ENCODE results near the gene DDX11. TPM values are rescaled to one million over a fixed set of nuclear protein-coding genes. Genes with fewer than 3 reads are reported as not detected.
A peak's percentile ranks its signal among the peaks of the same experiment; 100 is the strongest.
"Not testable (repeated sequence)": the region's sequence is repeated elsewhere in the genome, so short reads cannot be mapped to it uniquely, and the experiment has no call there.

The DDX11 gene
- total RNA-seq, 2 experiments from 2014 or later = 143 to 147 TPM

- DNase-seq; ATAC-seq; H3K27ac Mint-ChIP-seq; H3K9me3 Mint-ChIP-seq; CTCF ChIA-PET; H3K36me3 Mint-ChIP-seq (ENCODE audit: low read depth); H3K27me3 Mint-ChIP-seq; H3K4me3 Mint-ChIP-seq; POLR2A ChIA-PET; intact Hi-C loops (cut with micrococcal nuclease): not testable (repeated sequence)
- TF ChIP-seq CTCF (IDR thresholded peaks at IDR 0.05) = peak; percentile 15
- H3K4me1 Mint-ChIP-seq (ENCODE audit: low read depth) = peaks cover 30% of the 10 kb centered on the region
These were observed 19.7 kb upstream of the DDX11 start for GRCh38 chr12:31053944-31054343.

DNA sequence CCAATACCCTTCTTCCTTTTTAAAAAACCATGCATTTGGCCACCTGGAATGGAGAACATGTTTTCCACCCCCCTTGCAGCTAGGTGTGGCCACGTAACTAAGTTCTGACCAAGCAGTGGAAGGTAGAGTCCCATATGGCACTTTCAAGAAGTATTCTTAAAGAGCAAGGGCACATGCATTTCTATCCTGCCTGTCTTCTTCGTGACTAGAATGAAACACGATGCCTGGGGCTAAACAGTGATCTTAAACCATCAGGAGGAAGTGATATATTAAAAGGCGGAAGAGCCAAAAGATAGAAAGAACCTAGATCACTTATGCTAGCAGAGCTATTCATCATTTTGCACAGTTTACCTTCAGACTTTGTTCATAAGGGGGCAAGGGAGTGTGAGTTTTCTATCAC, 16.0 kb upstream of the DDX11 start:
- Mint-ChIP-seq H3K27ac (no peak overlapping the region), H3K36me3 (ENCODE audit: low read depth) (no peaks in the 10 kb centered on the region), H3K4me3 (no peak overlapping the region), H3K9me3 (no peaks in the 10 kb centered on the region), H3K27me3 (no peaks in the 10 kb centered on the region), H3K4me1 (ENCODE audit: low read depth) (peaks cover 10% of the 10 kb centered on the region)
- ATAC-seq = no peak
- ChIA-PET POLR2A (no interaction called here), CTCF (no interaction called here)
- DNase-seq = no peak
- TF ChIP-seq CTCF (IDR thresholded peaks at IDR 0.05) = no peak
- intact Hi-C loops (cut with micrococcal nuclease) = no loop called here

GRCh38 chr12:31066196-31066595, 7.5 kb upstream of the DDX11 start:
- H3K27ac Mint-ChIP-seq; POLR2A ChIA-PET; H3K9me3 Mint-ChIP-seq; DNase-seq; intact Hi-C loops (cut with micrococcal nuclease); H3K27me3 Mint-ChIP-seq; H3K4me3 Mint-ChIP-seq; H3K4me1 Mint-ChIP-seq (ENCODE audit: low read depth); H3K36me3 Mint-ChIP-seq (ENCODE audit: low read depth); CTCF ChIA-PET: not testable (repeated sequence)
- ATAC-seq = peak; percentile 74

GRCh38 chr12:31067656-31068055, 6.0 kb upstream of the DDX11 start:
- H3K4me3 Mint-ChIP-seq; intact Hi-C loops (cut with micrococcal nuclease); H3K9me3 Mint-ChIP-seq; DNase-seq; ATAC-seq; H3K27ac Mint-ChIP-seq; H3K36me3 Mint-ChIP-seq (ENCODE audit: low read depth); CTCF ChIA-PET; H3K27me3 Mint-ChIP-seq; H3K4me1 Mint-ChIP-seq (ENCODE audit: low read depth); POLR2A ChIA-PET: not testable (repeated sequence)

DNA sequence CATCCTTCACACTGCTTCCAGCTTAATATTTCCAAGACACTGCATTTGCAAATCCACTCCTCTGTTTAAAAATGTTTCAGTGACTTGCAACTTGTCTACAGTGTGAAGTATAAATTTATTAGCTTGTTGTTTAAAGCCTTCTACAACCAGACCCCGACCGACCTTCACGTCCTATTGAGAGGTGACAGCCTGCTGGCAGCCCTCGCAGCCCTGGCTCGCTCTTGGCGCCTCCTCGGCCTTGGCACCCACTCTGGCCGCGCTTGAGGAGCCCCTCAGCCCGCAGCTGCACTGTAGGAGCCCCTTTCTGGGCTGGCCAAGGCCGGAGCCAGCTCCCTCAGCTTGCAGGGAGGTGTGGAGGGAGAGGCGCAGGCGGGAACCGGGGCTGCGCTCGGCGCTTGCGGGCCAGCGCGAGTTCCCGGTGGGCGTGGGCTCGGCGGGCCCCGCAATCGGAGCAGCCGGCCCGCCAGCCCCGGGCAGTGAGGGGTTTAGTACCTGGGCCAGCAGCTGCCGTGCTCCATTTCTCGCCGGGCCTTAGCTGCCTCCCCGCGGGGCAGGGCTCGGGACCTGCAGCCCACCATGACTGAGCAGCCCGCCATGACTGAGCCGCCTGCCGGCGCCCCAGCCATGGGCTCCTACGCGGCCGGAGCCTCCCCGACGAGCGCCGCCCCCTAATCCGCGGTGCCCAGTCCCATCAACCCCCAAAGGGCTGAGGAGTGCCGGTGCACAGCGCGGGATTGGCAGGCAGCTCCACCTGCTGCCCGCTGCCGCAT, 2.5 kb upstream of the DDX11 start:
- H3K27ac Mint-ChIP-seq; H3K27me3 Mint-ChIP-seq; POLR2A ChIA-PET; intact Hi-C loops (cut with micrococcal nuclease); H3K9me3 Mint-ChIP-seq; H3K4me3 Mint-ChIP-seq; DNase-seq; ATAC-seq: not testable (repeated sequence)
- CTCF ChIA-PET = interaction anchor here (0.9 to 2.5 kb wide), 2 partner anchors 223 to 247 kb away, joined by 3 to 6 read pairs; no protein-coding TSS in a partner anchor
- peaks cover 13% of the 10 kb centered on the region for H3K4me1 Mint-ChIP-seq (ENCODE audit: low read depth)
- H3K36me3 Mint-ChIP-seq (ENCODE audit: low read depth) = peaks cover 17% of the 10 kb centered on the region

DNA sequence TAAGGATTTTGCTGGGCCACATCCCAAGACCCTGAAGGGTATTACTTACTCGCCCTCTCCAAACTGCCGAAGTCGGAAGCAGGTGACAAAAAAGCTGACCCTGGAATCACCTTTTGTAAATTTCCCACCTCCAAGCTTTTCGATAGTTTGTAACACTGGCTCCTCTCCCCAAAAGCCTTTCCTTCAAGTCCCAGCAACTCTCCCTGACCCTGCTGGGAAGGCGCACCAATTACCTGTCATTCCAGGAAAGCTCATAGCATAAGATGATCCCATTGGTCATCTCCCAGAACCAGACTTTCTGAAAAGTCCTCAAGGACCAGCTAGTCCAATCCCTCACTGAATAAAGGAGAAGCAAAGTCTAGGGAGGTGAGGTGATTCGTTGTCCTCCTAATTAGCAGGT, 698 bp upstream of the DDX11 start:
- H3K27me3 Mint-ChIP-seq = not testable (repeated sequence)
- CTCF ChIA-PET = interaction anchor here (2.5 kb wide), 1 partner anchor 225 kb away, joined by 6 read pairs; no protein-coding TSS in a partner anchor

DNA sequence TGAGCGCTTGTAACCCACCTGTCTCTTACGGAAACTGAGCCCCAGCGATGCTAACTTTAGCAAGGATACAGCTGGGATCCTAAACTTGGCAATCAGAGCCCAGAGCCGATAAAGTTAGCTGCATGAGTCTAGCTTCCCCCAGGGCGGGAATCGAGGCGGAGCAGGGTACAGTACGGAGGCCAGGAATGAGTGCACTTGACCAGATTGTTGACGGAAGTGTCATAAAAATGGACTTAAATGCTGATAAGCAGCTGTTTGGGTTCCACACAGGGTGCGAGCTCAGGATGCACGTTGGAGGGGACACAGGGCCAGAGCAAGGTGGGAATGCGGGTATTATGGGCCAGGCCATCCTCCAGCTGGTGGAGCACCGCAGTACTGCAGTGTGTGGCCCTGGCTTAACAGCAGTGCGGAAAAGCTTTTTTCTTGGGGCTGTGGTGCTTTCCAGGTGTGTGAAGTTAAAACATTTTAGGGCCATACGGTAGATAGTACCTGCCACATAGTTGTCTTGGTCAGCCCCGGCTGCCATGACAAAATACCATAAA, 744 bp downstream of the DDX11 start:
- peak; percentile 42 for ATAC-seq
- H3K27ac Mint-ChIP-seq = peak overlapping the region; percentile 98
- H3K27me3 Mint-ChIP-seq; intact Hi-C loops (cut with micrococcal nuclease); H3K9me3 Mint-ChIP-seq; CTCF ChIA-PET; POLR2A ChIA-PET: not testable (repeated sequence)
- peak; percentile 41 for TF ChIP-seq CTCF (IDR thresholded peaks at IDR 0.05)
- peak overlapping the region; percentile 90 for H3K4me3 Mint-ChIP-seq
- DNase-seq = peak; percentile 42
- peaks cover 22% of the 10 kb centered on the region for H3K4me1 Mint-ChIP-seq (ENCODE audit: low read depth)
- H3K36me3 Mint-ChIP-seq (ENCODE audit: low read depth) = peaks cover 29% of the 10 kb centered on the region

More for the DNA sequence above, 698 bp upstream of the DDX11 start:
- H3K27ac Mint-ChIP-seq = peak overlapping the region; percentile 98
- peaks cover 21% of the 10 kb centered on the region for H3K4me1 Mint-ChIP-seq (ENCODE audit: low read depth)
- intact Hi-C loops (cut with micrococcal nuclease); DNase-seq; ATAC-seq; POLR2A ChIA-PET; H3K9me3 Mint-ChIP-seq: not testable (repeated sequence)
- H3K4me3 Mint-ChIP-seq = peak overlapping the region; percentile 90
- peaks cover 22% of the 10 kb centered on the region for H3K36me3 Mint-ChIP-seq (ENCODE audit: low read depth)

GRCh38 chr12:31076150-31076549, 2.5 kb downstream of the DDX11 start:
- CTCF ChIA-PET; H3K9me3 Mint-ChIP-seq; intact Hi-C loops (cut with micrococcal nuclease); POLR2A ChIA-PET; DNase-seq; ATAC-seq; H3K27me3 Mint-ChIP-seq; H3K27ac Mint-ChIP-seq: not testable (repeated sequence)
- H3K36me3 Mint-ChIP-seq (ENCODE audit: low read depth) = peaks cover 42% of the 10 kb centered on the region
- H3K4me3 Mint-ChIP-seq = peak overlapping the region; percentile 42
- H3K4me1 Mint-ChIP-seq (ENCODE audit: low read depth) = peaks cover 32% of the 10 kb centered on the region

DNA sequence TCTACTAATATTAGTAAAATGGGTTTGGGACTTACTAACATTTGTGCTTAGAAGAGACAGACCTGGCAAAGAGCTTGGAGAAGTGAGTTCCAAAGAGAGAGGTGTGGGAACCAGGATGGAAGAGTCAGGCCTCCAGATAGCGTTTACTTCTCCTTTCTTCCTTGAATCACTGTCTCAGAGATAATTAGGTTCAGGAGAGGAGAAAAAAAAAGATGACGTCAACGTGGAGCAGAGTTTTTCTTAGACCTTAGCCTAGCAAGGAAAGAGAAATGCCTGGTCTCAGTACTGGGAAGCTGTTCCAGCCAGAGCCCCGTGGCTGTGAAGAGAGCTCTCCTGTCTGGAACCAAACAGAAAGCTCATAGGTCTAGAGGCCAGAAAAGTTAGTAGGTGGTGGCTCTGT, 3.4 kb downstream of the DDX11 start:
- intact Hi-C loops (cut with micrococcal nuclease); H3K9me3 Mint-ChIP-seq; DNase-seq; H3K4me3 Mint-ChIP-seq; ATAC-seq; POLR2A ChIA-PET; CTCF ChIA-PET; H3K27ac Mint-ChIP-seq; H3K27me3 Mint-ChIP-seq: not testable (repeated sequence)
- H3K4me1 Mint-ChIP-seq (ENCODE audit: low read depth) = peaks cover 30% of the 10 kb centered on the region
- peaks cover 40% of the 10 kb centered on the region for H3K36me3 Mint-ChIP-seq (ENCODE audit: low read depth)

Measured in activated CD8-positive, alpha-beta T cell treated with anti-CD3 and anti-CD28 coated beads for 36 hours (primary cell).